GM21528 (cell line): ENCODE data around the gene ROBO1.

Source experiments
- ATAC-seq: cut with Tn5 transposase; IDR thresholded peaks from one replicate; pipeline ENCODE4 v1.9.1; 2021; ENCODE audit warnings: mild to moderate bottlenecking, moderate library complexity; ENCODE audit not compliant: unreplicated experiment, low FRiP score

ROBO1 gene

DNA sequence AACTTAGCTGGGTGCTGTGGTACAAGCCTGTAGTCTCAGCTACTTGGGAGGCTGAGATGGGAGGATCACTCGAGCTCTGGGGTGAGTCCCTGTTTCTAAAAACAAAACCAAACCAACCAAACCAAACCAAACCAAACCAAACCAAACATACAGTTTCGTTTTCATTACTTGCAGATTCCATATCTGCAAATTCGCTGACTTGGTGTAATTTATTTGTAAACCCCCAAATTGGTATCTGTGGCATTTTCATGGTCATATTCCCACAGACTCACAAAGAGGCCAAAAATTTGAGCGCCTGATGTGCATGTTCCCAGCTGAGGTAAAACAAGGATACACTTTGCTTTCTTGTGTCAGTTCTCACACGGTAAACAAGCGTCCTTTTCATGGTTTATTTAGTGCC is 1138.3 kb downstream of the ROBO1 start:
- no peak for ATAC-seq

DNA sequence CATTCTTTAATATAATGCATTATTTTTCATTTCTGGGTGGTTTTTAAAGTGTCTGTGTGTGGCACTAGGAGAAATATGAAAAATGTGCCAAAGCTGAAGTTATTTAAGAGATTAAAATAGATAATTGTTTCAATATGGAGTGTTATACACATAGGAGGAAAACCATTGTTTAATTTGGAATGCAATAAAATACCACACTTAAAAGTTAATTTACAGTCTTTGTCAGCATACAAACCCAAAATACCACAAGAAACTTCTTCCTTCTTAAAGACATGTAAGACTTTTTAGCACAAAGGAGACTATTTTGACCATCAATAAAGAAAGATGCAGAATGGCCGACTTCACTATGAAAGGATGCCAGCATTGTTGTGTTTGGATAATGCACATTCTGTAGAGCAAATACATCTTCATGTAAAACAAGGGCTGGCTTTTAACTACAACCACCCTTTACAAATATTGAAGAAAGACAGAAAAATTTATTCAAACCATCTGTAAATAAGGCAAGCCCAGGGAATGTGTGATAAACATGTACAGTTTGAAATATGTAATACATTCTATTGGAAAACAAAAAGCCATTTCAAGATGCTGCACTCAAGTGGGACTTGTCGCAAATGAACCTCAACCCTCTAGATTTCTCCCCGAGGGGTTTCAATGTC is 1146.6 kb downstream of the ROBO1 start:
- ATAC-seq, result no peak

GRCh38 chr3:78614486-78614885 is 1153.3 kb downstream of the ROBO1 start:
- no peak for ATAC-seq

GRCh38 chr3:78613421-78613879 is 1154.3 kb downstream of the ROBO1 start:
- ATAC-seq, result no peak

- no peak for ATAC-seq
Measured at GRCh38 chr3:78611278-78611677, 1156.5 kb downstream of the ROBO1 start.

DNA sequence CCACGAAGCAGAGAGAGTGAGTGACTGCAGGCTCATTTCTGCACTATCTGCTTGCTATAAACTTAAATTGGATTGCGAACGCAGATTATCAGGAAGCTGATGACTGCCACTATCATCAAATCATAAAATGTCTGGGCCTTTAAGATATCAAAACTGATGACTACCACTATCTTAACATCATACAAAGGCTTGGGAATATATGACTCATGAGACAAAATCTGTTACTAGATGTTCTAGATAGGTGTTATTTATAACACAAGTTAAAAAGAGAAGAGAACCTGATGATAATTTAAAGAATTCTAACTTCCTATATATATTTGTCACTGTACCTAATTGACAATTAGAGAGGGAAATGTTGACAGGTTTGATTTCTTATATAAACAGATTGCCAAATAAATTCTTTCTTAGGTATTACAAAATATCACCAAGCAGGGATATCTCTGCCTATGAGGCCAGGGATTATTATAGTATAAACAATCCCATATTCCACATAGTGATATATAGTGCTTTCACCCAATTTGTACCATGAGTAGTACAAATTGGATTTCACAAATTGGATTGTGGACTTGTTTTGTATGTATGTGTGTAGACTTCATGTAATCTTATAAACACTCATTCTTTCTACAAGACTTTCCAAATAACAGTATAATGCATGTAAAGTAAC is 1157.2 kb downstream of the ROBO1 start:
- no peak for ATAC-seq

DNA sequence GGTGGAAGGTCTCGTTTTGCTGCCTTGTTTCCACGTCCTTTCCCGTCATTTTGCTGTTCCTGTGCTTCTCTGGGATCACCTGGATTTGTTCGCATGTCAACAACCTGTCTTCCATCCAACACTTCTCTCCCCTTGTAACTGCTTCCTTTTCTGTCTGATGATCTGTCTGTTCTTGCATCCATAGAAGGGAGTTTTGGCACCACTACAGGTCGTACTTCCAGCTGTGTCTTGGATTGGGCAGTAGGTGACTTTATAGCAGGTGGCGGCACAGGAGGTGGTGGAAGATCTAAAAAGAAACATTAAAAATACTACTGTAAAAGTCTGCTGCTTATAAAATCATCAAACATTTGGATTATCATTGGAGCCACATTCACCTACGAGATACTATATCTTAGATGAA is 1161.0 kb downstream of the ROBO1 start:
- no peak for ATAC-seq

GRCh38 chr3:78605178-78605577 is 1162.6 kb downstream of the ROBO1 start:
- no peak for ATAC-seq

GRCh38 chr3:78604341-78604740 is 1163.5 kb downstream of the ROBO1 start:
- ATAC-seq, result no peak

DNA sequence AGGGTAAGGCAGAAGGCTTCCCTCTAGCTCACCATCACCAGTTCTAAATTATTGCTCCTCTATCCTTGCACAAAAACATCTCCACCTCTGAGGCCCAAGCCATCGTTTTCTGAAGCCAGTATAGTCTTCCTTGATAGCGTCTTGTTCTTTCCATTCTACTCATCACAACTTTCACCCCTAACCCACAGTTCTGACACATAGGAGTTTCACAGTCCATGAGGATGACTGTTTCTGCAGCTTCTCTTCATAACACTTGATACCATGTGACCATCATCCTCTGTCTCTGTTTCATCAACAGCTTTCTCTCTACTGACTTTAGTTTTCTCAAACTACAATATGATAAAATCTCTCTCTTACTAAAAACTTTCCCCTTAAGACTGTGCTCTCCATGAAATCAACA is 1166.5 kb downstream of the ROBO1 start:
- ATAC-seq, result no peak

DNA sequence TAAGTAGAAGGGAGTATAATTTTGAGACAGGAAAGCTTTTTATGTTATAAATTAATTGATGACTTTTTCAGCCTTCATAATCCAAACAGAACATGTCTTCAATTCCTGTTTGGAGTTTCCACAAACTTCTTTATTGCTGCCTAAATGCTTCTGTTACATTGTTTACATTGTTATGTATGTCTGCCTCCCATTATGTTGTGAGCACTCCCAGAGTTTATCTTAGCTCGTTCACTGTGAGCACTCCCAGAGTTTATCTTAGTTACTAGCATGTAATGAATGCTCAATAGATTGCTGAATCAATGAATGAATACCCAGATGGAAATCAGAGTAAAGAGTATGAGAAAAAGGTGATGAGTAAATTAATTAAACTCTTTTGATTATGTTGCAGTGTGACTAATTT is 1178.0 kb downstream of the ROBO1 start:
- ATAC-seq, result no peak

GRCh38 chr3:78588906-78589621 is 1178.7 kb downstream of the ROBO1 start:
- no peak for ATAC-seq

- ATAC-seq, result no peak
Measured at GRCh38 chr3:78580681-78581080, 1187.1 kb downstream of the ROBO1 start.

GRCh38 chr3:78571486-78571885 is 1196.3 kb downstream of the ROBO1 start:
- no peak for ATAC-seq

DNA sequence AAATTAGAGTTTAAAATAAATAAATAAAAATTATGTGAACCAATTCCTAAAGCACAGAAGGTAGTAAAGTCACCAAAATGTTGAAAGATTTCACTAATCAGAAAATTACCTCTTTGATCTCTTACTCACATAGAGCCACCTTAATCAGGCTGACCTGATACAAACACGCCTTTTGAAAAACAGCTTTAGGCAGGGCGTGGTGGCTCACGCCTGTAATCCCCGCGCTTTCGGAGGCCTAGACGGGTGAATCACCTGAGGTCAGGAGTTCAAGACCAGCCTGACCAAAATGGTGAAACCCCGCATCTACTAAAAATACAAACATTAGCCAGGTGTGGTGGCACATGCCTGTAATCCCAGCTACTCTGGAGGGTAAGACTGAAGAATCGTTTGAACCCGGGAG is 1197.3 kb downstream of the ROBO1 start:
- ATAC-seq, result no peak

DNA sequence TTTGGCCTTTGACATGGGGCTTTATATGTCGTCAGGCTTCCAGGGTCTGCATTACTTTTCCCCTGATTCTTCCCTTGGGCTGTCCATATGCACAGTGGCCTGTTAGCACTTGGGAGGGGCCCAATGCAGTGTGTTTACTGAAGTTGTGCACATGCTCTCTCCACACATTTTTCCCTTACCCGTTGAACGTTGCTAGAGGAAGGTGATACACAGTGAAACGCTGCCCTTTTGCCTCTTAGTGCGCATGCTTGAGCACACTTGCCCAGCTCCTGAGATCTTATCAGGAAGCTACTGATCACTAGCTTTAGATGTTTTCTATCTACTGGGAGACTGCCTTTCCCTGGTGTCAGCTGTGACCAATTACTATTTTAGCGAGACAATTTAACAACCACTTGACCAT is 1198.0 kb downstream of the ROBO1 start:
- no peak for ATAC-seq

DNA sequence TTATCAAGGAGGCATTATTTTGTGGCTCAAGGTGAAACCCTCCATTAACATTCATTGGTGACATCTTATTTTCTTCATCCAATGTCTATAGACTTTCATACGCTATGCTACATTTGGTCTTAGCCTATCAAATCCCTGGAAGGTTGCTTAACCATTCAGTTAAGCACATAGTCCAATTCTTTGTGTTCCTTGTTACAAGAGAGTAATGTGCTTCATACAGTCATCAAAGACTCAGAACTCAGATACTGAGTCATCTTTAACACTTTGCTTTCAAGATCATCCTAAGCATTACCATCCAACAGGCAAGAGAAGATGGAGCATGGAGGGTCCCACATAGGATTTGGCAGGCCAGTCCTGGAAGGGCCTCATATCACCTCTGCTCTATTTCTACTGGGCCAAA is 1202.1 kb downstream of the ROBO1 start:
- no peak for ATAC-seq

- ATAC-seq, result no peak
Measured at GRCh38 chr3:78562328-78562727, 1205.5 kb downstream of the ROBO1 start.
